Kidney capillary endothelial cell (primary cell): ENCODE data around the gene AMIGO2.
A peak's percentile ranks its signal among the peaks of the same experiment; 100 is the strongest.
"Not testable (repeated sequence)": the region's sequence is repeated elsewhere in the genome, so short reads cannot be mapped to it uniquely, and the experiment has no call there.

ENCODE experiments used
- DNase-seq: peaks from one replicate; pipeline ENCODE4 v3.0.0-alpha.2; 2018; ENCODE audit warnings: low spot score

AMIGO2 gene

GRCh38 chr12:47079468-47079980 is at the start of gene AMIGO2, which contains the start of gene PCED1B:
Gene AMIGO2, minus strand, starts transcription at chr12:47079959. Its CDS starts 957 bp downstream, at chr12:47079002.
Gene PCED1B, plus strand, starts transcription at chr12:47079621. Its CDS starts 155,443 bp downstream, at chr12:47235064.
- peak; percentile 51 for DNase-seq

- no peak for DNase-seq
Measured at GRCh38 chr12:47126246-47126645, 46.5 kb upstream of the AMIGO2 start.

DNA sequence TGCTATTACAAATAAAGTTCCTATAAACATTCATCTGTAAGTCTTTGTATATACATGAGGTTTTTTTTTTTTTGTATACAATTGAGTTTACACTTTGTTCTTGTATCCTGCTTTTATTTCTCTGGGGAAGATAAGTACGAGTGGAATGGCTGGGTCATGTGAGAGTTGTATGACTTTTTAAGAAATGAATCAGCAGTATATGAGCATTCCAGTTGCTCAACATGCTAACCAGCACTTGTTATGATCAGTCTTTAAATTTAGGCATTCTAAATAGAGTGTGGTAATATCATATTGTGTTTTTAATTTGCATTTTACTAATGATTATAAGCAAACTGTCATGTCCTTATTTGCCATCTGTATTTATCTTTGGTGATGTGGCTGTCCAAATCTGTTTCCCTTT is 44.7 kb upstream of the AMIGO2 start:
- no peak for DNase-seq

- no peak for DNase-seq
Measured at GRCh38 chr12:47123730-47124129, 44.0 kb upstream of the AMIGO2 start.

- no peak for DNase-seq
Measured at GRCh38 chr12:47122602-47123001, 42.8 kb upstream of the AMIGO2 start.

GRCh38 chr12:47121146-47121545 is 41.4 kb upstream of the AMIGO2 start:
- DNase-seq: no peak

DNA sequence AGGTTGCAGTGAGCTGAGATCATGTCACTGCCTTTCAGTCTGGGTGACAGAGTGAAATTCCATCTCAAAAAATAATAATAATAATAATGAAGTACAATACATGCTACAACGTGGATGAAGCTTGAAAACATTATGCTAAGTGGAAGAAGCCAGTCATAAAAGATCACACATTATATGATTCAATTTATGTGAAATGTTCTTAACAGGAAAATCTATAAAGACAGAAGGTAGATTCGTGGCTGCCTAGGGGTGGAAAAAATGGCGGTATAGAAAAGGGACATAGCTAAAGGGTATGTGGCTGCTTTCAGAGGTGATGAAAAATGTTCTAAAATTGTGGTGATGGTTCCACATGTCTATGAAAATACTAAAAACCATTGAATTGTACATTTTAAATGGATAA is 41.0 kb upstream of the AMIGO2 start:
- no peak for DNase-seq

DNA sequence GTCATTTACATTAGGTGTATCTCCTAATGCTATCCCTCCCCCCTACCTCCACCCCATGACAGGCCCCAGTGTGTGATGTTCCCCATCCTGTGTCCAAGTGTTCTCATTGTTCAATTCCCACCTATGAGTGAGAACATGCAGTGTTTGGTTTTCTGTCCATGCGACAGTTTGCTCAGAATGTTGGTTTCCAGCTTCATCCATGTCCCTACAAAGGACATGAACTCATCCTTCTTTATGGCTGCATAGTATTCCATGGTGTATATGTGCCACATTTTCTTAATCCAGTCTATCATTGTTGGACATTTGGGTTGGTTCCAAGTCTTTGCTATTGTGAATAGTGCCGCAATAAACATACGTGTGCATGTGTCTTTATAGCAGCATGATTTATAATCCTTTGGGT is 37.5 kb upstream of the AMIGO2 start:
- DNase-seq: not testable (repeated sequence)

- no peak for DNase-seq
Measured at GRCh38 chr12:47114481-47114892, 34.7 kb upstream of the AMIGO2 start.

DNA sequence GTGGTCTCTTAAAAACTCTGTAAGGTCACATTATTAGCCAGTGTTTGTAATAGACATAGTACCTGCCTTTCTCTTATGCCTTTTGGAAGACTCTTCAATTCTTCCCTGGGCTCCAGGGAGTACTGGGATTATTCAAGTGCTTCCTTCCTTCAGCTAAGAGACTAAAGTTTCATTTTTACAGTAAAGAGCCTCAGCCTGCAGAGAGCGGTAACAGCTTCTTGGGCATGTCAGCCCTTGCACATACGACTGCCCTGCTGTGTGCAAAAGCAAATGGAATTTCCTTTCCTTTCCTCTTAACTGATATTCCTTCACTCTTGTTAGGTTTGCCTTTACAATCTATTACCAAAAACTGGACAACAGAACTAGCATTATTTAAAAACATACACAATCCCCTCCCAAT is 32.9 kb upstream of the AMIGO2 start:
- DNase-seq: no peak

DNA sequence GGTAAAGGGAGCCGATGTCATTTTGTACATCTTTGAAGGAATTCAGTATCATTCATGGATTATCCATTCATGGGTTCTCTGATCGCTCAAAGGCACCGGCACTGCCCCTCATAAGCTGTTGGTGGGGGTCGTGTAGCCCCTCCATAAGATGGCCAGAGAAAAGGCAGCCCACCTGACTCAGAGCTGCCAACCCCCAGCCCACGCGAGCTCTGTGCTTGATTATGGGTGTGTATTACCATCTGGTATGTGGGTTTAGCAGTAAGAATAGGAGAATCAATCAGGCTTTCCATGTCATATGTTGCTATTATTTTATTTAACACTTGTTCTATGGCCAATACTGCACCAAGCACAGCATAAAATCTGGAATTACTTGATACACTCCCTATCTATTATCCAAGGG is 32.1 kb upstream of the AMIGO2 start:
- no peak for DNase-seq

DNA sequence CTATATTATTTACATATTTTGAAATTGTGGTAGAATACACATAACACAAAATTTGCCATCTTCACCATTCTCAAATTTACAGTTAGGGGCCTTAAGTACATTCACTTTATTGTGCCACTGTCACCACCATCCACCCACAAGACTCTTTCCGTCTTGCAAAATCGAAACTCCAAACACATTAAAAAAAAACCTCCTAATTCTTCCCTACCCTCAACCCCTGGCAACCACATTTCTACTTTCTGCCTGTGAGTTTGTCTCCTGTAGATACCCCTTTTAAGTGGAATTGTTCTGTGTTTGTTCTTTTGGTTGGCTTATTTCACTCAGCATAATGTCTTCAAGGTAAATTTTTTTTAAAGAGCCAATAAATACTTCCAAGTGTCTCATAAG is 31.6 kb upstream of the AMIGO2 start:
- no peak for DNase-seq

DNA sequence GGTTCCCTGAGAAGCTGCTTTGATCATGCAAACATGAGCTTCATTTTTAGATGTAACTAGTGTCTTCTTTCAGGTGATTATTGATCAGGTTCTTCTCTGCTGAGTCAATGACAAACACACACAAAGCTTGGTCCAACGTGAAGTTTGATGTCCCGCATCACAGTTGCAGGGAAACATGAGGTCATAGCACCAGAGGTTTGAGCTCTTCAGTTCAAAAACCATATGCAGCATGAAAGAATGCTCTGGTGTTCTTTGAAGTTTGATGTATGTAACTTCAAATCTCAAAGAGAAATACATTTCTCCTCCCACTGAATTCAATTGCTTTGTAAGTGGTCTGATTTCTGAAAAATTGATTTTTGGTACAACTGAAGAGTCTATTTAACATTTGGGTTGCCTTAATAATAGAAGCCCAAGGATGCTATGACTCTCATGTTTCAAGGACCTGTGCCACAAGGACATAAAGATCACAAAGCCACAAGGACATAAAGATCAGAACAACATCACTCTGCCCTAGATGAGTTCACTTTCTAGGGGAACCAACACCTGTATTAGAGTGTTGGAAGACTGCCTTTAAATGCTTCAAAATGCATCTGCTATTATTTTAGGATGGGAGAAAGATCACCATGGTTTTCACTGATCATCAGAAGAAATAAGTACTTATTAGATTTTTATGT is 31.1 kb upstream of the AMIGO2 start:
- no peak for DNase-seq

DNA sequence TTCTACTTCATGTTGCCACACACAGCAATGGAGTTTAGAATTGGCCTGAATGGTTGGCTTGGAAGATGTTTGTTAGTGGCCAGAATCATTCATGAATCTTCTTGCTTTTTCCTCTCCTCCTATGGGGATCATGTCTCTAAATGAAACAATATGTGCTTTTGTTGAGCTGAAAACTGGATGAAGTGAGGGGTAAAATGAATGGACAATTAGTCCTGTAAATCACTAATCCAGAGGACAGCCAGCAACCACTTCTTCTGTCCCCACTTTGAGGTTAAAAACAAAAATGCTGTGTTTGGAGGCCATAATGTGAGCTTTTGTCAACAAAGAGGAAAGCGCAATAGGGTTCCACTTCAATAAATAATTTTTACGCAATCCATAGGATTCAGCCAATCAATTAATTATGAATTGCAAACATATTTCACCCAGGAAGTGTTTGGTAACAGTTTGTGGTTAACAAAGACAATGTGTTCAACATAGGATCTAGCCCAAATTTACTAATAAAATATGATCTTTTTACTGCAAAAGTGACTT is 30.3 kb upstream of the AMIGO2 start:
- no peak for DNase-seq

- DNase-seq: no peak
Measured at GRCh38 chr12:47107926-47108325, 28.2 kb upstream of the AMIGO2 start.

DNA sequence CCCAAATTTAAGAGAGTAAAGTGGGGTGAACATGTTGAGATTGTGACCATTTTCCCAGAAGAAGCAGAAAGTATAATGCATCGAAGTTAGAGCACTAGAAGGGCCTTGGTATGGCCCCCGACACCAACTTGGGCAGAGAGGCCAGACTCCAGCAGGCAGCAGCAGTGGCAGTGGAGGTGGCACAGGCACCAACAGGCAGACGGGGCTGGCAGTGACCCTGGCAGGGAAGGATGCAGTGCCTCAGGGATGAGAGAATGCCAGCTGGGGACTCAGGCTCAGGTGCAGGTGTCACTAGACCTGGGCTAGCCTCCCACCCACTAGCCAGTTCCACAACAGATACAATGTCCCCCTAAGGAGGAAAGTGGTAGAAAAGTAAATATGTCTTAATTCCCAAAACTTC is 27.7 kb upstream of the AMIGO2 start:
- no peak for DNase-seq

GRCh38 chr12:47105914-47106674 is 26.3 kb upstream of the AMIGO2 start:
- DNase-seq: no peak

DNA sequence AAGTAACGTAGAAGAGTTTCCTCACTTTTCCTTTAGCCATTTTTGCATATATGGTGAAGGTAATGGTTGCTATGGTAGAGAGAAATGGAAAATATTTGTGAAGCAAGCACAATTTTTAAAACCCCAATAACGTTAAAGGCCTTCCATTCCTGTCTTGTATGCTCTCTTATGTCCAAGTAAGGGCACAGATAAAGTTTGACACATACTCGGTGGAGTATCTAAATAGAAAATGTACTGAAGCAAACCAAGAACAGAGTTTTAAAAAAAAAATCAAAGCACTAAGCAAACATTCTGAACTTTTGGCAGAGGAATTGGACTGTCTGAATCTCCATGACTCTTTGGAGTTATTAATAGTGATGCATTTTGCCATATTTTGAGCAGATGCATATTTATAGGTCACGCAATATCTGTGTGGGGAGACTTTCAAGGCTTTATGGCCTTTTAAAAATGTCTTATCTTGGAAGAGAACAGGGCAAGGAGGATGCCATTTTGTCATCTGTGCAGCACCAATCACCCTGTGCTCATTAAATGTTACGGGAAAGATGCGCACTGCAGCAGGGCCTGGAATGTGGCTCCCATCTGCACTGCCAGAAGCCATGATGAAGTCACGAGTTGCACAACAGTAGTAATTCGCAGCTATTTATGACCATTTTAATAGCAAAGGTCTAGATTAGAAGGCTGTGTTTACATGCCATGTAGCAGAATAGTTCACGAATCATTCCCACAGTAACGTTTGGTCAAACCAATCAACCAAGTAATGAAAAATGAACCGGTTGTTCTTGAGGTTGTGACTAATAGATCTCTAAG is 23.3 kb upstream of the AMIGO2 start:
- DNase-seq: no peak

DNA sequence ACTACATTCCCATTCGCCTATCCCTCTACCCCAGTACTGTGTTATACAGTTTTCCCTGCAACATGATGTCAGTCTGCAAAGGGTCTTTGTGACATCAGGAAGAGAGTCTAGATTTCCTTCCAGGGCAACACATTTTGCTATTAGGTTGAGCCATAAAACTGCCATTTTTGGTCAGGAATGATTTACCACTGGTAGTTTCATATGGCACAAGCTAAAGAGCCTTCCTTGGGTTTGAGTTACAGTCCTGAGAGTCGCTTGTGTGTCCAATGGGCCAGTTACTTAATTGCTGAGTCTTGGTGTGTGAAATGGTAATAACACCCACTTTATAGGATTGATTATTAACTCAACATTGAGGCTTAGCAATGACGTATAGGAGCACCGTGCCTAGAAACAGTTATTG is 22.6 kb upstream of the AMIGO2 start:
- no peak for DNase-seq

GRCh38 chr12:47100160-47100559 is 20.4 kb upstream of the AMIGO2 start:
- no peak for DNase-seq

DNA sequence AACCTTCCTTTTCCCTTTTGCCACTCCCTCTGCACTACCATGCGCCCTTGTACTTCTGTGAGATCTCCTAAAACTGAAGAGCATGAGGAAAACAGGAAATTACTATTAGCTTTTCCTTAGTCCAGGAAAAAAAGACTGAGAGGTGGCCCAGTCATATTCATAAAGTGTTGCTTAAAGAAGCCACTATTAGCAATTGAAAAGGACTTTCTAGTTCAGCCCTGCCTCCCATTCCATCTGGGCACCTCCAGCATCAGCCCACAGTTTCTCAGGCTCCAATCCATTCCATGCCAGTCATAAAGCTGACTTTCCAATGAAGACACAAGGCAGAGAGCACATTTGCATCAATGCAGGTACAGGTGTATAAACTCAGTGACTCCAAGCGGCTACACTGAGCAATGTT is 19.9 kb upstream of the AMIGO2 start:
- no peak for DNase-seq

DNA sequence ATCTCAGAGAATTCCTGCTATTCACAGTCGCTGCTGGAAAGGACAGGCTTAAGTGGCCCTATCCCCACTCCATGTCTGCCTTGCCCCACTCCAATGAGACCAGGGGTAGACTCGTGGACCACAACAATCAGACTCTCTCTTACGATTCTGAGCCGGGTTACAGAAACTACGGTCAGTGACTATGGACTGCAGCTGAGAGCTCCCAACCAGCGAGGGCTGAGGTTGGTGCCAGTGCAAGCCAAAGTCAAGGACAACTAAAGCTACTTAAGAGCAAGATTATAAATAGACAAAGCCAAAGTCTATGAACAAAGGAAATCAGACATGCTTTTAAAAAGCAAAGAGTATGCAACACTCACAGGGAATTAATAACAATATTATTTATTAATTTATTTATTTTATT is 18.3 kb upstream of the AMIGO2 start:
- no peak for DNase-seq
